Stimulated activated CD4-positive, alpha-beta T cell treated with anti-CD3 and anti-CD28 coated beads, TNF-alpha, amount 100 ng/mL, for 24 hours (primary cell): Measurements from ENCODE around the gene CLRN1.

ENCODE experiments used
- DNase-seq, 3 experiments: peaks; one replicate each; pipeline ENCODE4 v3.0.0-alpha.2; 2020; ENCODE audit warnings: low read depth in 3 of 3

CLRN1 gene

GRCh38 chr3:150921209-150921608, 51.3 kb downstream of the CLRN1 start:
- no peak for DNase-seq

GRCh38 chr3:150920236-150920635, 52.3 kb downstream of the CLRN1 start:
- DNase-seq = no peak

- DNase-seq = no peak
These were observed 54.6 kb downstream of the CLRN1 start for GRCh38 chr3:150917951-150918350.

GRCh38 chr3:150913133-150913922, 59.2 kb downstream of the CLRN1 start:
- no peak for DNase-seq

GRCh38 chr3:150912501-150912900, 60.0 kb downstream of the CLRN1 start:
- DNase-seq = no peak

GRCh38 chr3:150911771-150912170, 60.8 kb downstream of the CLRN1 start:
- no peak for DNase-seq

GRCh38 chr3:150906461-150906860, 66.1 kb downstream of the CLRN1 start:
- DNase-seq = no peak

GRCh38 chr3:150905746-150906145, 66.8 kb downstream of the CLRN1 start:
- no peak for DNase-seq

- no peak for DNase-seq
These were observed 67.2 kb downstream of the CLRN1 start, which contains the start of gene MINDY4B for GRCh38 chr3:150905339-150905738. TSS of gene MINDY4B (minus strand) at chr3:150905439. CDS start at chr3:150905439, 0 bp downstream.

GRCh38 chr3:150902988-150903387, 69.5 kb downstream of the CLRN1 start:
- no peak for DNase-seq

- DNase-seq = no peak
These were observed 70.7 kb downstream of the CLRN1 start for GRCh38 chr3:150901793-150902192.

GRCh38 chr3:150899141-150899540, 73.4 kb downstream of the CLRN1 start:
- DNase-seq = no peak

GRCh38 chr3:150898046-150898754, 74.3 kb downstream of the CLRN1 start:
- no peak for DNase-seq

- DNase-seq = no peak
These were observed 74.9 kb downstream of the CLRN1 start for GRCh38 chr3:150897592-150897991.

GRCh38 chr3:150890831-150891230, 81.7 kb downstream of the CLRN1 start:
- DNase-seq = no peak

GRCh38 chr3:150890295-150890694, 82.2 kb downstream of the CLRN1 start:
- no peak for DNase-seq

GRCh38 chr3:150889106-150889505, 83.4 kb downstream of the CLRN1 start:
- no peak for DNase-seq

GRCh38 chr3:150887031-150887430, 85.5 kb downstream of the CLRN1 start:
- no peak for DNase-seq

GRCh38 chr3:150885535-150885934, 87.0 kb downstream of the CLRN1 start:
- DNase-seq = no peak

GRCh38 chr3:150878996-150879575, 93.4 kb downstream of the CLRN1 start:
- DNase-seq = no peak

- DNase-seq = no peak
These were observed 94.2 kb downstream of the CLRN1 start for GRCh38 chr3:150878290-150878689.

- DNase-seq = no peak
These were observed 95.2 kb downstream of the CLRN1 start for GRCh38 chr3:150877303-150877702.
